Right ventricle myocardium superior (tissue), 1 donor: ENCODE data around the gene COASY. TPM values are rescaled to one million over a fixed set of nuclear protein-coding genes. Genes with fewer than 3 reads are reported as not detected.

Source experiments
- ATAC-seq: fragments of 200-7000 bp; cut with Tn5 transposase; one replicate; pipeline ENCODE4 v1.9.1; 2020; ENCODE audit warnings: mild to moderate bottlenecking; ENCODE audit not compliant: poor library complexity
- DNase-seq: peaks from one replicate; pipeline ENCODE4 v3.0.0-alpha.2; 2020
- intact Hi-C: fragments of 100-400 bp; cut with DNase I; formaldehyde crosslinking; loops from one replicate; pipeline ENCODE4 v1.11.2; 2022
- long read RNA-seq: library from polyadenylated mRNA; unstranded; transcript quantifications from one replicate; pipeline ENCODE4 v2.0.0, GENCODE V29; 2021
- total RNA-seq: library from RNA; stranded (reverse); fragmentation: NEBNext Ultra II Directional; extraction: Animal tissue kit (Norgen Biotek cat#: 25700); gene quantifications from one replicate; pipeline ENCODE4 v1.2.1, GENCODE V29; 2021
- donor health status: DM: no; HTN: yes; CAD: no; lungs with severe emphysema.

Gene COASY
- 41.6 TPM for total RNA-seq
- long read RNA-seq, transcript COASY-202 (10 exons, 2,071 nt) = minor isoform, 10 of 114 reads
- long read RNA-seq, transcript COASY-201 (9 exons, 2,458 nt) = major isoform, 78 of 114 reads
- long read RNA-seq, partial matches to known transcripts = 8 of 114 reads
- long read RNA-seq, other reads (novel, unspliced or antisense) = 14 of 114 reads

DNA sequence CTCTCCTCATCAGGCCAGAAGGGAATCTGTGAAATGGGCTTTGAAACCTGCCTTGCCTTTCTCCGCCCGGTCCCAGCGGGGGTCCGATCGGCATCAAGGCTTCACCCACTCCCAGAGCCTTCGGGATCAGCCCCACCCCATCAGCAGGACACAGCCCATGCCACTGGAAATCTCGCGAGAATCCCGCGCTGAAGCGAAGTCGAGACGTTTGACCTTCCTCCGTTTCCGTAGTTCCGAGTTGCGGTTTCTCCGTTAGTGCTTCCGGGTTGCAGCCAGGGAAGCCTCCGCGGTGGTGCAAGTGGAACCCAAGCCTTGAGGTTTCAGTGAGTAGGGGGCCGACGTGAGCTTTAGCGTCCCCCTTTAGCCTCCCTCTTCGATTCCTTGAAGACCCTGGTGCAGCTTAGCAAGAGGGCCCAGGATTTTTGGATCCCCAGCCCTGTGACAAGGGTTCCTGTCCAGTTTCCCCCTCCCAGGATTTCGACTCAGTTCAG, at the start of gene COASY:
Gene COASY (plus strand): TSS at position 252 of the 491 bp plus-strand sequence. CDS start 475 bp downstream, outside the sequence.
- intact Hi-C loops = no loop called here
- peak; percentile 98 for DNase-seq
- ATAC-seq = peak; percentile 85

DNA sequence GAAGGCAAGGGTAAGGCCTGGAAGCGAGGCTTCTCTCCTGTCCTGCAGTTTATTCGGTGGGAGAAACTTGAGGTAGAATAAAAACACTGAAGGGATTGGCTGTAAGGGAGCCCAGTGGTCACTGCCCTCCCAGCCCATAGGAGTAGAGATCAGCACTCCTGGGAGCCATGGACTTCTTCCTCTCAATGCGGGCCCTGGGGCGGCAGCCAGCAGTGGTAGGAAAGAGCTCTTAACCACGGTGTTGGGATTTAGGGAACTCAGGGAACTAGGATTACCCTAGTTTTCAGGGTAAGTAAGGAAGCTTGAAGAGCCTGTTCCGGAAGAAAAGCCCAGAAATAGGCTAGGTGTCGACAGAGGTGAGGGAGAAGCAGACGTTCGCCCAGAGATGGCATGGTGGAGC, 49.7 kb upstream of the COASY start:
- intact Hi-C loops = no loop called here
- no peak for DNase-seq
- peak; percentile 7 for ATAC-seq

DNA sequence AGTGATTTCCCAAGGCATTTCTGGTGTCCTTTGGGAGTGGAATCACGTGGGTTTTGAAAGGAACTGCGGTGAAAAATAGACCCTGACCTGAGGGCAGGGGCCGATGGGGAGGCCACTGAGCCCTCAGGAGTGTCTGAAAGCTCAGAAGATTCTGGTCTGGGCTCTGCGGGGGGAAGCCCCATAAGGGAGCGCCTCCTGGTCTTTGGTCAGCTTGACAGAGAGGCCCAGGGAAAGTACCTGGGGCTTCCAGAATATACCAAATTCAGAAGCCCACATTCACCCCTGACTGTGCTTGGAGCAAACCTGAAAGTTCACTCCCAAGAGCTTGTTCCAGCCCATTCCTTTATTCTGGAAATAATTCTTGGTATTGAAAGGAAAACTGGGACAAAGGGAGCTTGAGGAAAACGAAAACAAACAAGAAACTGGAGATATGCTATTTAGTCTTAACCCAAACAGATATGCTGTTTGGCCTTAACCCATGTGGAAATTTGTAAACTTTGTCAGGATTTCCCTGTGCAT, 49.2 kb upstream of the COASY start:
- DNase-seq (no peak), ATAC-seq (no peak)
- intact Hi-C loops = no loop called here

DNA sequence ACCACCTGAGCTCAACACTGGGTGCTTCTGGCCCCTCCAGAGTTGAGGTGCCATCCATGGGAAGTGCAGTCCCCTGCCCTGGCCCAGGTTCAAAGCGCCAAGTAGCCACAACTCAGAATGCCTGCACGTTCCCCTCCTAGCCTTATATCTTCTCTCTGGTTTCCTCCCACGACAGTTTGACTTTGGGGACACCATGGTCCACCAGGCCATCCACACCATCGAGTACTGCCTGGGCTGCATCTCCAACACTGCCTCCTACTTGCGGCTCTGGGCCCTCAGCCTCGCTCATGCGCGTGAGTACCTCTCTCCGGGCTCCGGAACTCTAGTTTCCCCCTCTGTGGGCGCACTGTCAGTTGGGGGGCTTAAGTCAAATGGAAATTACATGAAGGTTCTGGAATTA, 48.3 kb upstream of the COASY start:
- intact Hi-C loops = no loop called here
- DNase-seq (no peak), ATAC-seq (no peak)

DNA sequence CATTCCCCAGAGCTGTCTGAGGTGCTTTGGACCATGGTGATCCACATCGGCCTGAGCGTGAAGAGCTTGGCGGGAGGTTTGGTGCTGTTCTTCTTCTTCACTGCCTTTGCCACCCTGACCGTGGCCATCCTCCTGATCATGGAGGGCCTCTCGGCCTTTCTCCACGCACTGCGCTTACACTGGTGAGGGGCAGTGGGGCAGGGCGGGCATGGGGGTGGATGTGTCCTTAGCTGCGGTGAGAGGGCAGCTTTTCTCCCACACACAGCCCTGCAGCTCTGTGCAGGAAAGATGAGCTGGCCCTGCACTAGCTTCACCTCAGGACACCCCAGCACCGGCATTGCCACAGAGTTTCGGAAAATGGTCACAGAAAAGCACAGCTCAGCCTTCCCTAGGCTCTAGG, 47.7 kb upstream of the COASY start:
- ATAC-seq (no peak), DNase-seq (no peak)
- intact Hi-C loops = no loop called here

DNA sequence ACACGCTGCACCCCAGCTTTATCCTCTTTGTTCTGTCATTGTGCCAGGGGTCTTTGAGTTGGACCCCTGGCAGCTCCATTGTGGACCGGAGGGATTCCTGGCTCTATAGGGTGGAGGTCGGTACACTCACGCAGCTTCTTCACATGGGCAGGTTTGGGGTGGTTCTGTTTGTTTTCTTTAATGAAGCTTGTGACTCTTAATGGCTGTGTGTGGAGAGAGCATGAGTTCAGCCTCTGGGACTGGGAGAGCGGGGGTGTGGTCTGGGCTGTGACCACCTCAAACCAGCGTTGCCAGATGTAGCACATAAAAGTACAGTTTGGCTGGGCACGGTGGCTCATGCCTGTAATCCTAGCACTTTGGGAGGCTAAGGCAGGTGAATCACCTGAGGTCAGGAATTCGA, 47.1 kb upstream of the COASY start:
- intact Hi-C loops = loop anchor here (5.0 kb wide), 3 partner anchors 53 to 108 kb away; no protein-coding TSS in a partner anchor
- peak; percentile 21 for DNase-seq
- no peak for ATAC-seq

DNA sequence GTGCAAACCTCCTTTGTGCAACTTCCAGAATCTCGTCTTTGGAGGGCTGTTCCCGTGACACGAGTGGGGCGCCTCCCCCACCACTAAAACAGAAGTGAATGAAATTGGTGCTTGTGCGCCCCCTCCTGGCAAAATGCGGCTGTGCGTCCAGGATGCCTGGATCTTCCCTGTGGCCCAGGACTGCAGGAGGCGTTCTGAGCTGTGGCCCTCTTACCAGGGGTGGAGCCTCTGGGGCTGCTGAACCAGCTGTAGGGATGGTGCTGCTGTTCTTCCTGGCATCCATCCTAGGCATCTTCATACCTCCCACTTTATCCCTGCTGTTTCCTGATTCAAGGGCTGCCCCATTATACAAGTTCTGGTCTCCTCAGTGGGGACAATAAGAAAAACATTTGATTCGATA, 44.4 kb upstream of the COASY start:
- ATAC-seq = peak; percentile 65
- intact Hi-C loops = loop anchor here (5.0 kb wide), 3 partner anchors 55 to 110 kb away; no protein-coding TSS in a partner anchor
- DNase-seq = peak; percentile 94

DNA sequence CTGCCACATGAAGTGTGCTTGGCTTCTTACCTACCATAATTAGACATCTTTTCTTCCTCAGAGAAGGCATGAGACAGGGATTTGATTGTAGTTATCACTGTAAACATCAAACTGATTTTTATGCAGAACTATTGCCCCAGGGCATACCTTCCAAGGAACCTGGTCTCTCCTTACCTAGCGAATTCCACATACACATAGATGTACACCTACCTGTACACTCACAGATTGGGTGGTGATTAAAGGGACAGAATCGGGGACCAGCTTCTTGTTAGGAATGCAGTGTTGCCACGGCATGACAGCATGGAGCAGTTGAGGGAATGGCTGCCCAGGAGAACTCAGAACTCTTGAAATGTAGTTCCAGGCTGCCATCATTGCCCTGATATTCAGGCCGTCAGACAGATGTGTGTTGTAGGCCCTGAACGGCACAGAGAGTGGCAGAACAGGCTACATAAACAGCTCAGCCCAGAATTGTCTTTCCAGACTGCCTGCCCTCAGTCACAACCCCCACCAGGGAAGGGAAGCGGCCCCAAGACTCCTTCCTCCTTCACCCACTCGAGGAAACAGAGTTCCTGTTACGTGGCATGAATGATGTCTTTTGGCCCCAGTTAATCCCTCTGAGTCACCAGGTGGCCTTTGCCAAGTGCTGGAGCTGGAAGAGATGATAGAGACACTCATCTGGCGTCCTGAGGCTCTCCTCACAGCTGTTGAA, 43.7 kb upstream of the COASY start:
- ATAC-seq (peak; percentile 54), DNase-seq (peak; percentile 82)
- intact Hi-C loops = loop anchor here (5.0 kb wide), 3 partner anchors 56 to 111 kb away; no protein-coding TSS in a partner anchor

DNA sequence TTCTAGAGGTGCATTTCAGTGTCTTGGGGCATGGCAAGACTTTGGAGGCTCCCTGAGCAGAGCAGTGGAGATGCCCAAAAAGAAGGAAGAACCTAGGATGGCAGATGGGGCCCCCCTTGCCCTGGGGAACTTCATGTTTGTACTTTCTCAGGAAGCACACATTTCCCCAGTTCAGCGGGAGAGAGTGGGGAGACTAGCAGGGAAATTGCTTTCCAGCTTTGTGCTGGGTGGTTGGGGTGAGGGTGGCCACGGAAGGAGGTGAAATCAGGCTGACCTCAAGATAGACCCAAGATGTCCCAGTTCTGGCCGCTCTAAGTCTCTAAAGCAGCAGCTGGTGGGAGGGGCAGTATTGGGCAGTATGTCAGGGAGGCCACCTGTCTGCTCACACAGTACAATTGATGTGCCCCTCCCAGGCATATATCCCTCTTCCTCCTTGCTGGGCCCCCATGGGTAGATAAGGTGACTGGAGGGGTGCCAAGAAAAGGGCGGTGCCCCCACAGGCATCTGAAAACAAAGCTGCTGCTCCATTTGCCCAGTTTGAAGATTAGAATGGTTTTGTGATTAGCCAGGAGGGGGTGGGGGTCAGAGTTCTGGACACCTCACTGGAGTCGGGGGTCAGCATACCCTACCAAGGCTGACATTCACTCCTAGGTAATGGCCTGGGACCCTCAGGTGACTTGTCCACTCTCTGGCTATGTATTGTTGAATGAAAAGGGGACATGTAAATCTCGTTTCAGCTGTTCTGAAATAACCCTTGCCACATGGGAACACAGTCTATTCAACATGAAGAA, 43.0 kb upstream of the COASY start:
- intact Hi-C loops = loop anchor here (5.0 kb wide), 3 partner anchors 57 to 112 kb away; no protein-coding TSS in a partner anchor
- DNase-seq = peak; percentile 76
- peak; percentile 34 for ATAC-seq

DNA sequence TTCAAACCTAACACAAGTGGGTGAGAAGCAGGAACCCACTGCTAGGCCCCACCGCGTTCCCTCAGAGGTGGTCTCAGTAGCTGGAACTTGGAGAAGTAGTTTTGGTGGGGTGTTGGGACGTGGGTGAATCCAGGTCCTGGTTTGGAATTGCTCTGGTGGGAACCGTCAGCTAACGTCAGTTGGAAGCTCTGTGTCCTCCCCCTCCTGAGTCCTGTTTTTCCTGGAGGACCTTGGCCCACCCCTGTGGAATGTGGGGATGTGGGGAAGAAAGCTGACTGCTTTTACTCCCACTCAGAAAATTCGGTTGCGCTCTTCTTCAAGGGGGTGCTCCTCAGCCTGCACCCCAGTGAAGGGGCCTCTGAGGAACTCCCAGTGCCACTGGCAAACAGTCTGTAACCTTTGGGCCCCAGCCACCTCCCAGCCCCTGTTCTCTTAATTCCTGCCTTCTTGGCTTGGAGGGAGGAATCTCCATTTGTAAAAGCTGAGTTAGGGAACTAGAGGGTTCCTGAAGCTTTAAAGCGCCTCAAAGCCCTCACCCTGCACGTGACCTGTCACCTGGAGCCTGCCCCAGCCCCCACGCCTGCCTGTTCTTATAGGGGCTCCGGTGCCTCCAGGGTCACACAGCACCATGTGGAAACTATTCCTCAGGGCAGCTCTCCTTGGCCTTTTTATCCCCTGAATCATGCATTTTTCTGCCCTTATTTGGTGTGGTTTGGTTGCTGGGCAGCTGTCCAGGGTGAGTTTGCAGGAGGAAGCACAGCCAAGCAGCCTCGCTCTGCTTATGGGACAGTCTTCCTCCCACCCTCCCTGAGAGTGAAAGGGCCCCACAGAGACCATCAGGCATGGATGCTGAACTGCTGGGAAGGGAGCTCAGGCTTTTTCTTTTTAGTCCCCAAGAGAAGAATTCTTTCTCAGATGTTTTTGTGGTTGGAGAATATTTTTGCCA, 42.1 kb upstream of the COASY start:
- DNase-seq (peak; percentile 93), ATAC-seq (peak; percentile 67)
- intact Hi-C loops = loop anchor here (5.0 to 10.0 kb wide), 5 partner anchors 58 to 335 kb away; partner anchors contain the start of genes HCRT and KCNH4

DNA sequence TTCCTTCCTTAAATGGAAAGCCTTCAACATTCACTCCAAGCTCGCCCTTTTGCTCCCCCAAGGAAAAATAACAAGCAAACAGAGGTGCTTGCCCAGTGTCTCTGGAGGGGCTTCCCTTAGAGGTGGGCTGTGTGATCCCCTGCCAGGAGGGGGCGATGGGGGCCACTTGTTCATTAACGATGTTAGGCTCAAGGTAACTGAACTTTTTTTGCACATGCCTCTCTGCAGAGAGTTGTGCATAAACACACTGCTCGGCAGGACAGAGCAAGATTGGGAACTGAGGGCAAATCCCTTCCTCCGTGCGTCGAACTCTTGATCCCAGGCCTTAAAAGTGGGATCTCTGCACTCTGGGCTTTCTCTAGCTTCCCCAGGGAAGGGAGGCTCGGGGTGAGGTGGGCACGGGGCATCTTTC, 41.4 kb upstream of the COASY start:
- ATAC-seq (no peak), DNase-seq (peak; percentile 56)
- intact Hi-C loops = loop anchor here (5.0 to 10.0 kb wide), 2 partner anchors 203 to 336 kb away; partner anchors contain the start of genes HCRT and KCNH4

DNA sequence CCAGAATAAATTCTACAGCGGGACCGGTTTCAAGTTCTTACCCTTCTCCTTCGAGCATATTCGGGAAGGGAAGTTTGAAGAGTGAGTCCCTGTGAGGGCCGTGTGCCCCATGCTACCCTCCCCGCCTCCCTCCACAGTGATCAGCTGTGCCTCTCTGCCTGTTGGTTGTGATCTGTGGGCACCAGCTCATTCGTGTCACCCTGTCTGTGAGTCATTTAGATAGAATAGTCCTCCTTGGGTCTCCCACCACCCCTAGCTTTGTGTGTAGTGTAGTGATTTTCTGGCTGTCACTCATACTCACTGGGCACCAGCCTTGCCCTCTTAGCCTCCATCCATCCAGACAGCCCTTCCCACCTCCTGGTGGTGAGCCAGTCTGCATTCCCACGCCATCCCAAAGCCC, 40.9 kb upstream of the COASY start:
- intact Hi-C loops = loop anchor here (5.0 to 10.0 kb wide), 2 partner anchors 204 to 336 kb away; partner anchors contain the start of genes HCRT and KCNH4
- DNase-seq = peak; percentile 21
- no peak for ATAC-seq

DNA sequence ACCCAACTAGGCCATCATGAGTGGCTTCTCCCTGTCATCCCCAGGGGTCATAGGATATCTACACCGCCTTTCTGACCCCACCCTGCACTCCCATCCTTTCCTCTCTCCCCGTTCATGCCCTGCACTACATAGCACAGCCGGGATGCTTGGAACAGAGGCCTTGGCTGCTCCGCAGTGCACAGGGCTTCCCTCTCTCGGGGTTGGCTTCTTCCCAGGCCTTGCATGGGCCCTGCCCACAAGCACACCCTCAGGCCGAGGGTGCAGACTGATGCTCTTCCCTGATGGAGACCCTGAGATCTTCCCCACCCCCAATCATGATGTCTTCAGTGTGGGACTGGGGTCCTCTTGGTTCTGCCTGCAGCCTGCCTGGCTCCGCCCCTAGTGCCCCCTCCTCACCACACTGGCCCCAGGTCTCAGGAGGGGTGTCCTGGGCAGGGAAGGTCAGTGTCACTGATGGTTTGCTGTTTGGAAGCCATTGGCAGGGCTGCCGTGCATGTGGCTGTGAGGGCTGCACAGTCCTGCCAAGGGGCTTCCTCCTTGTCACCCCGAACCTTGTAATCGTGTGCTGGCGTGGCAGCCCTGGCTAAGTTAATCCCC, 40.2 kb upstream of the COASY start:
- ATAC-seq = no peak
- DNase-seq = peak; percentile 50
- intact Hi-C loops = loop anchor here (5.0 to 10.0 kb wide), 2 partner anchors 204 to 337 kb away; partner anchors contain the start of genes HCRT and KCNH4

DNA sequence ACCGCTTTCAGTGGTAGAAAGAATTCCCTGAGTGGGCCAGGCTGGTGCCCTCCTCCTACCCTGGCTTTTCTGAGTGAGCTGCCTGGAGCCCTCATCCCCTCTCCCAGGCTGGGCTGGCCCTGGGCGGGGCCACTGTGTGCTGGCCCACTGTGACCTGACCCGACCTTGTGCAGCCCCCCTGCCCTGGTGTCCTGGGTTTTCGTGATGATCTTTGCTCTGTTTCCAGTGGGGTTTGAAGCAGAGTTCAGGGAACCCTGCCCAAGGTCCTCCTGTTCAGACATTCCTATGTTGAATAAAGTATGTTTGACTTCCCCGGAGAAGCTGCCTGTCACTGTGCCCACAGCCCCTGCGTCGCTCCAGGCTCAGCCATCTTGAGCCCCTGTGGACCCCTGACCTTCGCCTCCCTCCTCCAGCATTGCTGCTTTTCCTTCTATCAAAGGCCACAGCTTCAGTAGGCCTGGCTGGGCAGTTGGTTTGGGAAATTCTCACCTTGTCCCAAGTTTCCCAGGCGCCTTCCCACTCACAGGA, 39.6 kb upstream of the COASY start:
- DNase-seq (peak; percentile 42), ATAC-seq (no peak)
- intact Hi-C loops = loop anchor here (5.0 to 10.0 kb wide), 2 partner anchors 205 to 338 kb away; partner anchors contain the start of genes HCRT and KCNH4

DNA sequence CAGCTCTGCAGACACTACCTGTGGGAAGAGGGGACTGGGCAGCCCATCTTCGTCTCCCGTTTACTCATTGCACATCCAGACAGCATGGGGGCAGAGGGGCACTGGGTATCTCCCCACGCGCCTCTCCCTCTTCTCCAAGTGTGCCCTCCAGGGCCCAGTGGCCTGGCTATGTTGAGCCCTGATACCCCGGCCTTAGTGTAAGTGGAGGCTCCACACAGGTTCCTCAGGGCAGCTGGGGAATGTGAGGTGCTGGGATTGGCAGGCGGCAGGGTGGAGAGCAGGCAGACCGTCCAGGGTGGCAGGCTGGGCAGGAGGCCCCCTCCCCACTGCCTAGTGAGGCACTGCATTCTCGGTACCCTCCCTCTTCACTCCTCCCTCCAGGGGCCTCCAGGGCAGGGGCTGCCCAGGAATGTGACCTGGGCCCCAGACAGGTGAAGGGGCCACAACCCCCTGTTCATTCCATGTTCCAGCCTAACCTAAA, 39.1 kb upstream of the COASY start:
- no peak for ATAC-seq
- intact Hi-C loops = loop anchor here (5.0 to 10.0 kb wide), 2 partner anchors 206 to 338 kb away; partner anchors contain the start of genes HCRT and KCNH4
- DNase-seq = peak; percentile 18

DNA sequence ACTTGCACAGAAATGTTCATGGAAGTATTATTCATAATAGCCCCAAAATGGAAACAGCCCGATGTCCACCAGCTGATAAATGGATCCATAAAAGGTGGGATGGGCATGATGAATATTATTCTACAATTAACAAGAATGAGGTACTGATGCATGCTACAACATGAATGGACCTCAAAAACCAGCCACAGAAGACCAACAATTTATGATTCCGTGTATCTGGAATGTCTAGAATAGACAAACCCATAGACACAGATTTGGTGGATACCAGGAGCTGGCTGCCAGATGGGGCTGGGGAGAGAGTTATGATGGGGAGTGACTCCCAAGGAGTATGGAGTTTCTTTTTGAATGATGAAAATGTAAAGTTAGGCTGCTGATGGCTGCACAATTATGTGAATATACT, 36.7 kb upstream of the COASY start:
- DNase-seq (peak; percentile 15), ATAC-seq (no peak)
- intact Hi-C loops = loop anchor here (10.0 kb wide), 1 partner anchor 340 kb away; the partner anchor contains the start of genes HCRT and KCNH4
